Measurements from ENCODE around the gene CFAP57. TPM values are rescaled to one million over a fixed set of nuclear protein-coding genes. Genes with fewer than 3 reads are reported as not detected.

The CFAP57 gene
- total RNA-seq, 4 donors from 2014 or later = 0.12 to 0.46 TPM; not detected in 2

- DNase-seq (ENCODE audit: low spot score) = no peak
- no peak for ATAC-seq (ENCODE audit: low FRiP score)
- no peak for TF ChIP-seq CTCF (IDR thresholded peaks at IDR 0.05)
Observed at GRCh38 chr1:43293176-43293575, 121.0 kb downstream of the CFAP57 start.

GRCh38 chr1:43293896-43294760 is 122.0 kb downstream of the CFAP57 start:
- DNase-seq (ENCODE audit: low spot score) (no peak), ATAC-seq (ENCODE audit: low FRiP score) (no peak)
- TF ChIP-seq CTCF (IDR thresholded peaks at IDR 0.05) = no peak

GRCh38 chr1:43294761-43295160 is 122.6 kb downstream of the CFAP57 start:
- ATAC-seq (ENCODE audit: low FRiP score) = no peak
- no peak for DNase-seq (ENCODE audit: low spot score)
- no peak for TF ChIP-seq CTCF (IDR thresholded peaks at IDR 0.05)

GRCh38 chr1:43296207-43296606 is 124.1 kb downstream of the CFAP57 start:
- ATAC-seq (ENCODE audit: low FRiP score) (no peak), DNase-seq (ENCODE audit: low spot score) (no peak)
- no peak for TF ChIP-seq CTCF (IDR thresholded peaks at IDR 0.05)

- no peak for TF ChIP-seq CTCF (IDR thresholded peaks at IDR 0.05)
- ATAC-seq (ENCODE audit: low FRiP score) (no peak), DNase-seq (ENCODE audit: low spot score) (no peak)
Observed at GRCh38 chr1:43298055-43298454, 125.9 kb downstream of the CFAP57 start.

- DNase-seq (ENCODE audit: low spot score) (no peak), ATAC-seq (ENCODE audit: low FRiP score) (no peak)
- TF ChIP-seq CTCF (IDR thresholded peaks at IDR 0.05) = no peak
Observed at GRCh38 chr1:43299101-43299500, 127.0 kb downstream of the CFAP57 start.

Data from omental fat pad (tissue), 4 donors.